Transverse colon (tissue), 4 donors: Measurements from ENCODE around the gene BRD2.

Source experiments
- EP300 ChIP-seq: sonication (generic); formaldehyde crosslinking; IDR thresholded peaks from one replicate; pipeline ENCODE4 v1.6.1; 2017; ENCODE audit warnings: antibody characterized with exemption, low read depth
- POLR2AphosphoS5 ChIP-seq, 3 donors: sonication (generic); formaldehyde crosslinking; IDR thresholded peaks; one replicate each; pipeline ENCODE4 v1.6.1; 2016; ENCODE audit warnings: antibody characterized with exemption in 3 of 3
- TF ChIP-seq, protein P1 (sequence below), 5 experiments: fragments of 200-600 bp in 3 of 5; fragments of 450-650 bp in 2 of 5; sonication (generic) in 3 of 5; IDR thresholded peaks; 1 replicate in 2 of 5; 2 replicates in 3 of 5; pipeline ENCODE4 v1.5.1; 2016 to 2017; ENCODE audit warnings: antibody characterized with exemption in 5 of 5, inconsistent platforms in 3 of 5, mild to moderate bottlenecking in 2 of 5, moderate library complexity in 1 of 5

DNA sequence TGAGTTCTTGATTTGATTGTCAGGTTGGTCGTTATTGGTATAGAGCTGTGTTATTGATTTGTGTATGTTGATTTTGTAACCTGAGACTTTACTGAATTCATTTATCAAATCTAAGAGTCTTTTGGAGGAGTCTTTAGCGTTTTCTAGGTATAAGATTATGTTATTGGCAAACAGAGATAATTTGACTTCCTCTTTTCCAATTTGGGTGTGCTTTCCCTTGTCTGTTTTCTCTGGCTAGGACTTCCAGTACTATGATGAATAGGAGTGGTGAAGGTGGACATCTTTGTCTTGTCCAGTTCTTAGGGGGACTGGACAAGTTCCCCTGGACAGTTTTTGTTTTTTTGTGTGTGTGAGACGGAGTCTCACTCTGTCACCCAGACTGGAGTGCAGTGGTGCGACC, 23.6 kb downstream of the BRD2 start:
- no peak for TF ChIP-seq POLR2AphosphoS5 (IDR thresholded peaks at IDR 0.05)
- TF ChIP-seq, protein P1, sequence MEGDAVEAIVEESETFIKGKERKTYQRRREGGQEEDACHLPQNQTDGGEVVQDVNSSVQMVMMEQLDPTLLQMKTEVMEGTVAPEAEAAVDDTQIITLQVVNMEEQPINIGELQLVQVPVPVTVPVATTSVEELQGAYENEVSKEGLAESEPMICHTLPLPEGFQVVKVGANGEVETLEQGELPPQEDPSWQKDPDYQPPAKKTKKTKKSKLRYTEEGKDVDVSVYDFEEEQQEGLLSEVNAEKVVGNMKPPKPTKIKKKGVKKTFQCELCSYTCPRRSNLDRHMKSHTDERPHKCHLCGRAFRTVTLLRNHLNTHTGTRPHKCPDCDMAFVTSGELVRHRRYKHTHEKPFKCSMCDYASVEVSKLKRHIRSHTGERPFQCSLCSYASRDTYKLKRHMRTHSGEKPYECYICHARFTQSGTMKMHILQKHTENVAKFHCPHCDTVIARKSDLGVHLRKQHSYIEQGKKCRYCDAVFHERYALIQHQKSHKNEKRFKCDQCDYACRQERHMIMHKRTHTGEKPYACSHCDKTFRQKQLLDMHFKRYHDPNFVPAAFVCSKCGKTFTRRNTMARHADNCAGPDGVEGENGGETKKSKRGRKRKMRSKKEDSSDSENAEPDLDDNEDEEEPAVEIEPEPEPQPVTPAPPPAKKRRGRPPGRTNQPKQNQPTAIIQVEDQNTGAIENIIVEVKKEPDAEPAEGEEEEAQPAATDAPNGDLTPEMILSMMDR (IDR thresholded peaks at IDR 0.05): no peak
- TF ChIP-seq EP300: no peak
